Upper lobe of left lung (tissue), 4 donors: ENCODE data around the gene VCAM1.

Experiments used
- EP300 ChIP-seq, 4 donors: sonication (generic); formaldehyde crosslinking; IDR thresholded peaks; one replicate each; pipeline ENCODE4 v1.5.1; 2017; ENCODE audit warnings: antibody characterized with exemption in 4 of 4, control low read depth in 2 of 4
- POLR2A ChIP-seq, 4 donors: fragments of 450-650 bp; IDR thresholded peaks; one replicate each; pipeline ENCODE4 v1.5.1; 2016 to 2017; ENCODE audit warnings: antibody characterized with exemption in 4 of 4, mild to moderate bottlenecking in 2 of 4
- POLR2AphosphoS5 ChIP-seq, 2 donors: sonication (generic); formaldehyde crosslinking; IDR thresholded peaks; one replicate each; pipeline ENCODE4 v1.5.1; 2017; ENCODE audit warnings: antibody characterized with exemption in 2 of 2
- TF ChIP-seq, protein P1 (sequence below), 6 experiments: fragments of 450-650 bp in 4 of 6; fragments of 200-600 bp in 2 of 6; sonication (generic) in 2 of 6; IDR thresholded peaks; one replicate each; pipeline ENCODE4 v1.5.1; 2016 to 2019; ENCODE audit warnings: antibody characterized with exemption in 6 of 6

- TF ChIP-seq POLR2A (IDR thresholded peaks at IDR 0.05) (no peak), POLR2AphosphoS5 (IDR thresholded peaks at IDR 0.05) (no peak), EP300 (IDR thresholded peaks at IDR 0.05) (no peak)
- TF ChIP-seq, protein P1, sequence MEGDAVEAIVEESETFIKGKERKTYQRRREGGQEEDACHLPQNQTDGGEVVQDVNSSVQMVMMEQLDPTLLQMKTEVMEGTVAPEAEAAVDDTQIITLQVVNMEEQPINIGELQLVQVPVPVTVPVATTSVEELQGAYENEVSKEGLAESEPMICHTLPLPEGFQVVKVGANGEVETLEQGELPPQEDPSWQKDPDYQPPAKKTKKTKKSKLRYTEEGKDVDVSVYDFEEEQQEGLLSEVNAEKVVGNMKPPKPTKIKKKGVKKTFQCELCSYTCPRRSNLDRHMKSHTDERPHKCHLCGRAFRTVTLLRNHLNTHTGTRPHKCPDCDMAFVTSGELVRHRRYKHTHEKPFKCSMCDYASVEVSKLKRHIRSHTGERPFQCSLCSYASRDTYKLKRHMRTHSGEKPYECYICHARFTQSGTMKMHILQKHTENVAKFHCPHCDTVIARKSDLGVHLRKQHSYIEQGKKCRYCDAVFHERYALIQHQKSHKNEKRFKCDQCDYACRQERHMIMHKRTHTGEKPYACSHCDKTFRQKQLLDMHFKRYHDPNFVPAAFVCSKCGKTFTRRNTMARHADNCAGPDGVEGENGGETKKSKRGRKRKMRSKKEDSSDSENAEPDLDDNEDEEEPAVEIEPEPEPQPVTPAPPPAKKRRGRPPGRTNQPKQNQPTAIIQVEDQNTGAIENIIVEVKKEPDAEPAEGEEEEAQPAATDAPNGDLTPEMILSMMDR (IDR thresholded peaks at IDR 0.05): no peak
Measured at GRCh38 chr1:100731309-100731708, 11.8 kb downstream of the VCAM1 start.
